Daoy (cell line): ENCODE data around the gene PDK4. TPM values are rescaled to one million over a fixed set of nuclear protein-coding genes. Genes with fewer than 3 reads are reported as not detected.

Source experiments
- total RNA-seq: library from RNA; depleted of rRNA; stranded (reverse); fragments of >200 nt; shearing (Covaris generic); gene quantifications from 2 replicates; pipeline ENCODE4 v1.2.3, GENCODE V29; 2014; rRNA removed

PDK4 gene
- total RNA-seq, 1 experiment from 2014 or later: 0.63 TPM

Other genes with a start within 250 kb of the PDK4 start
- gene PON3, start 200.1 kb downstream of the PDK4 start, total RNA-seq: not detected in 2 replicates
- gene PON2, start 161.5 kb downstream of the PDK4 start, total RNA-seq: 44.2 and 52.6 TPM in 2 replicates
- 0.06 TPM in 1 of 2 replicates, not detected in the other for gene ASB4, start 110.6 kb downstream of the PDK4 start, total RNA-seq
- gene DYNC1I1, start 176.0 kb upstream of the PDK4 start, total RNA-seq: 5.0 and 8.4 TPM in 2 replicates